HG03095 (cell line): ENCODE results near the gene RNF39.
"Not testable (repeated sequence)": the region's sequence is repeated elsewhere in the genome, so short reads cannot be mapped to it uniquely, and the experiment has no call there.

Source experiments
- ATAC-seq: cut with Tn5 transposase; IDR thresholded peaks from one replicate; pipeline ENCODE4 v1.9.1; 2021; ENCODE audit warnings: moderate library complexity; ENCODE audit not compliant: unreplicated experiment

Gene RNF39

DNA sequence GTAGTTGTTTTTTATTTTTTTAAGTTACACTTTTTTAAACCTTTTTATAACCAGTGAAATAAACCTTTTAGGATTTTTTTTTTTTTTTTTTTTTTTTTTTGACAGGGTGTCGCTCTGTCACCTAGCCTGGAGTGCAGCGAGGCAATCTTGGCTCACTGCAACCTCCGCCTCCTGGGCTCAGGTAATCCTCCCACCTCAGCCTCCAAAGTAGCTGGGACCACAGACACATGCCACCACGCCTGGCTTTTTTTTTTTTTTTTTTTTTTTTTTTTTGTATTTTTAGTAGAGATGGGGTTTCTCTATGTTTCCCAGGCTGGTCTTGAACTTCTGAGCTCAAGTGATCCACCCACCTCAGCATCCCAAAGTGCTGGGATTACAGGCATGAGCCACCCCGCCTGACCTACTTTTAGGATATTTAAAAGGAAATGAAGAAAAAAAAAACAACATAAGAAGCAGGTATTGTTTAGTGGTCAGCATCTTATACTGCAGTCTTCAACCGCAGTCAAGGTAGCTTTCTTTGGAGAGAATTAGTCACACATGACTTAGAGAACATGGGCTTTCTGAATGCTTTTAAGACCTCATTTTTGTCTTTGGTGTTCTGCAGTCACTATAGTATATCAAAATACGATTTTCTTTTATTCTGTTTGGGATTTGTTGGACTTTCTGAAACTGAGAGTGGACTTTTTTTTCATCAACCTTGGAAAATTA, 12.9 kb downstream of the RNF39 start:
- ATAC-seq, result no peak

DNA sequence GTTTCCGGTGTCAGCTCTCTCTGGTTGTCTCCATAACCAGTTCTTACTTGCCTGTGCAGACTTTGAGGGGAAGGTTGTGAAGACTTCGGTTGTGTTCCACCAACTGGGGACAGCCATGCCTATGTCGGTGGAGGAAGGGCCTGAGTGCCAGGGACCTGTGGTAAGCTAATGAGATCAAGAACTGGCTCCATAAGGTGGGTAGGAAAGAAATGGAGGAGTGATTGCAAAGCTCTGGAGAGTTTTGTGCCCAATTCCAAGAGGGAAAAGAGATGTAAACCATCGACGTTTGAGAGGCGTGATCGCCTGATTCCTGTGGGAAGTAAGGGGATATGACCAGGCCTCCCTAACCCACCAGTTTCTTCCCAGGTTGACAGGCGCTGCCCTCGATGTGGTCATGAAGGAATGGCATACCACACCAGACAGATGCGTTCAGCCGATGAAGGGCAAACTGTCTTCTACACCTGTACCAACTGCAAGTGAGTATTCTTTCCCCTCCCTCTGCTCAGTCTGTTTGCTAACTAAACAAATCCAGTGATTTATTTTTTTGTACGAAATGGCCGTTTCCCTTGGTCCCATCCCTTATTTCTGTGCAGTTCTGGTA, 13.6 kb downstream of the RNF39 start:
- peak; percentile 15 for ATAC-seq

DNA sequence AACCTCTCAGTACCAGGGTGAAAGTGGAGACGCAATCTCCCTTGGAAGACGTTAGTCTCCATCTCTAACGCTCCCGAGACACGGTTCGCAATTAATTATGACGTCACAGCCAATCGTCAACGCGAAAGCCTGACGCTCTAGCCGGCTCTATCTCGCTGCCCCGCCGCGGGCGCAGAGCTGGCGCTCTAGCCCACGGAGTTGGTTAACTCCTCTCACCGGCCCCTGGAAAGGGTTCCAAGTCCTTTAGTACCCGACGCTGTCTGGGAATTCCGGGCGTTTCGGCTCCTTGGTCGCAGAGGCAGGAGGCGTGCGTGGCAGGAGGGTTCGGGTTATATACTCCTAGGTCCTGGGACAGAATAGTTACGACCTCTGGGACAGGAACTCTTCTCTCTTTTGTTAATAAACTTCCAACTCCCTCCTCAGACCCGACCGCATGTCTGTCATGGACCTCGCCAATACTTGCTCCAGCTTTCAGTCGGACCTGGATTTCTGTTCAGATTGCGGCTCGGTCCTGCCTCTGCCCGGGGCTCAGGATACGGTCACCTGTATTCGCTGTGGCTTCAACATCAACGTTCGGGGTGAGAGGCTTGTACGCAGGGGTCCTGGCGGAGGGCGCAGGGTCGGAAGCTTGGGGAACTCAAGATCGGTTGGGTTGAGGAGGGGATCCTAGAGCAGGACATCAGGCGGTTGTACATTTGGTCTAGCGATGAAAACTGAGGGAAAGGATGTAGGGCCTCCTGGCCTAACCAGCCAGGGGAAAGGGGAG, 14.3 kb downstream of the RNF39 start, which contains the start of gene POLR1H:
TSS of gene POLR1H (plus strand) at position 174 of the 766 bp plus-strand sequence. CDS start at position 434, 260 bp downstream.
- ATAC-seq, result peak; percentile 68

DNA sequence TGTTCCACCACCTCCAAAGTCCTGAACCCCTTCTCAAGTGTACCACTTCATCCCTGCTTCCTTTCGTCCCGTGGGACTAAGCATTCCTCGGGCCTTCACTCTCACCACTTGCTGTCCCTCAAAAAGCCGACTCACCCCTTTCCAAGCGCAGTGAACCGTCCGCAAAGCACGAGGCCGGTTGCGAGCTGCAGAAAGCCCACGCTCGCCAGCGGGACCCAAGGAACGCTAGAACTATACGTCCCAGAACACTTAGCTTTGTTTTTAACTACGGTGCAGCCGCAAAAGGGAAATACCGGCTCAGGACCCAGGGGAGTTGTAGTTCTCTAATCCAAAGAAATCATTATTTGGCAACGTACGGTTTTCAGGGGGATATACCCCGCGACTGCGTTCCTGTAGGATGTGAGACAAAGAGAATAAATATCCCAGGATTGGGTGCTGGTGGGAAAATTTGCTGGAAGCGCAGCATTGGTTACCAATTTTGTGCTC, 14.9 kb downstream of the RNF39 start:
- ATAC-seq, result peak; percentile 11

DNA sequence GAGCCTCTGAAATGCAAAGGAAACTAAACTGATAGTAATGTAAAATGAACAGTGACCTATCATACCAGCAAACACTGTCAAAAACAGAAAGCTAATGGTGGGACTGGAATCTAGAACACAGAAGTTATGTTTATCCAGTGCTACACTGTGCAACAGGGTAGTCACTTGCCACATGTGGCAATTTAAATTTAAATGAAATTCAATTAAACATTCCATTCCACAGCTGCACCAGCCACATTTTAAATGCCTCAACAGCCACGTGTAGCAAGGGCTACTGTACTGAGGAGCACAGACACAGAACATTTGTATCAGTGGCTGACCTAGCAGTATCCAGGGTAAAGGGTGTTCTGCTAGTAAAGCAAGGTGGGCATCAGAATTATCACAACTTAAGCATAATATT, 20.1 kb downstream of the RNF39 start:
- no peak for ATAC-seq

DNA sequence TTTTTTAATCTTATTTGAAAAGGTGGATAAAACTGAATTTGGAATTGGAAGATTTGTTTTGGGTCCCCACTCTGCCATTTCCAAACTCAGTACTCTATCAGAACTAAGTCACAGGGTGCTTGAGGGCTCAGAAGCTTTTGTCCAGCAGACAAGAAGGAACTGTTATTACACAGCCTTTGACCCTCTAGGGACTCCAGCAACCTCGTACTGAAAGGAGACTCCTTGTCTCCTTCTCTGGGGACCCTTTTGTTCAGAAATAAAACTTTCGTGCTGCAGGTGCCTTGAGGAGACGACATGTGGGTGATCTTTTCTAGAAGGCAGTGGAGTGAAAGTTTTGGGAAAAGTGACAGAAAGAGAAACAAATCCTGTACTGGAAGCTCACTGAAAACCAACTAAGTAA, 21.9 kb downstream of the RNF39 start:
- ATAC-seq, result no peak

DNA sequence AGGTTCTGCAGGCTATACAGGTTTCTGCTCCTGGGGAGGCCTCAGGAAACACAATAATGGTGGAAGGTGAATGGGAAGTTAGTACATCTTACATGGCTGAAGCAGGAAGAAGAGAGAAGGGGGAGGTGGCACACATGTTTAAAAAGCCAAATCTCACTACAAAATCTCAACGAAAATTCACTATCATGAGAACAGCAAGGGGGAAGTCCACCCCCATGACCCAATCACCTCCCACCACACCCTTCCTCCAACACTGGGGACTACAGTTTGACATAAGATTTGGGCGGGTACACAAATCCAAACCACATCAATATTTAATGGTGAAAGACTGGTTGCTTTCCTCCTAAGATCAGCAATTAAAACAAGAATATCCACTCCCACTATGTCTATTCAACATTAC, 28.3 kb downstream of the RNF39 start:
- no peak for ATAC-seq

DNA sequence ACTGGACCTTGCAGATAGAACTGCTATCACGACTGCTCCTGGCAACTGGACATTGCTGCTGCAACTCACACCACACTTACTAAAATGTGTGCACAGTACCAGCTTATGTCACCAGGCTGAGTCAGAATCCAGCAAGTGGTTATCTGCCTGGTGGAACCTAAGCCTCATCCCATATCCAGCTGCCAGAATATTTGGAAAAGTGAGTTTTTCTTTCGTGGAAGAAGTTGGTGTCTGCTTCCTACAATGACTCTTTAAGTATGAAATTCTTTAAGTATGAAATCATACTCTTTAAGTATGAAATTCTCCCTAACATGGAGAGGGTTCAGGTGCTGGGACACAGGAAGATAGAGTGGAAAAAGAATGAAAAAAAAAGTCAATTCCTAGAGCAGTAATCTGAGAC, 30.9 kb downstream of the RNF39 start:
- ATAC-seq, result no peak

DNA sequence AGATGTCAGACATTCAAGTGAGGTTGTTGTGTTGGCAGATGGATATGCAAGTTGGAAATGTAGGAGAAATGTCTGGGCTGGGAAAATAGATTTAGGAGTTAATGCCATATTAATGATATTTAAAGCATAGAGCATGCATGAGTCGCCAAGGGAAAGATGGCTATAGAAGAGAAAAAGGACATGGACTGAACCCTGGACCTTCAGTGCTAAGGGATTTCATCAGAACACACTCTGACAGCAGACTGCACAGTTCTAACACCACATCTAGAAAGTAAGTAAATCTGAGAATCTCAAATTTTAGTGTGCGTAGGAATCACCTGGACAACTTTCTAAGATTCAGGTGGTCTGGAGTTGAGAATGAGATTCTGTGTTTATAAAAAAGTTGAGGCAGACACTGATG, 31.8 kb downstream of the RNF39 start:
- no peak for ATAC-seq

DNA sequence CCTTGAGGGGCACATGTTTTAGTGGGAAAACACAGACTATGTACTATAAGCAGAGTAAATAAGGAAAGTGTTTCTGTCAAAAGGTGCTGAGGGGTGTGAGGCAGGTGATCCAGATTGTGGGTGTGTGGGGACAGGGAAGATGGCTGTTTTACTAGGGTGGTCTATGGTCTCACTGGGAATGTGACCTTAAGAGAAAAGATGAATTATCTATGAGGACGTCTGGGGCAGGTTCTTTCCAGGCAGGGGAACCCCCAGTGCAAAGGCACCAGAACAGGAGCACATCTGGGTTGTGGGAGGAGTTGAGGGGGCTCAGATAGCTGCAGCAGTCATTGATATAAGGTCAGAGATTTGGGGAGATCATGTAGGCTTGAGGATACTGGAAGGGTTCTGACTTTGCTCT, 32.7 kb downstream of the RNF39 start:
- ATAC-seq, result no peak

DNA sequence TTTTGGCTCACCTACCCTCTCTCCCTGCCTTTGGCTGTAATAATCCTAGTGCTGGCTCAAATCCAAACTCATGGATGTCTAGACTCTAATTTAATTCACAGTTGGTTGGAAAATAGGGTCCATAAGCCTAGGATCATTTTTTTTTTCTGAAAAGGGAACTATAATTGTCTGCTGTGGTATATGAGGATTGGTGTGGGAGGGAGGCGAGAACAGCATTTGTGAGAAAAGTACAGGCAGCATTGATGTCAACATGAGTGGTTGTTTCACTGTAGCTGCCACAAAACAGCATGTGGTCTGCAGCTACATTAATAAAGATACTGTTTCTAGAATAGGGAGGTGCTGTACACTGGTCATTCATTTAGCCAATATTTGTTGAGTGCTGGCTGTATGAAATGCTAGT, 33.1 kb downstream of the RNF39 start:
- ATAC-seq, result no peak

DNA sequence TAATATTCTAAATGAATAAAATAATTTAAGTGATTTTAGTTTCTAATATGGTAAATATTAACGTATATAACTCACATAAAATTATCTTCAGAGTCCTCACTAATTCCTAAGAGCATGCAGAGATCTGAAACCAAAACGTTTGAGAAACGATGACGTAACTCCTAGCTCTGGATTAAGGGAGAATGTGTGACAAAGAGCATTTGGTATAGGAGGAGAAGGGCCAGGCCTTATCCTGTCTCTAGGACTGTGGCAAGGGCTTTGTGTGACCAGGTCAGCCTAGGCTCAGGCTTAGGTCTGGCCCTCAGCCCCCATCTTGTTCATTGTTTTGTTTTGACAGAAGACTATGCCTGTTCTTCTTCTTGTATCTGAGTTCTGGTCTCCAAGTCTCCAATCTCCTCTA, 33.7 kb downstream of the RNF39 start:
- ATAC-seq, result no peak

DNA sequence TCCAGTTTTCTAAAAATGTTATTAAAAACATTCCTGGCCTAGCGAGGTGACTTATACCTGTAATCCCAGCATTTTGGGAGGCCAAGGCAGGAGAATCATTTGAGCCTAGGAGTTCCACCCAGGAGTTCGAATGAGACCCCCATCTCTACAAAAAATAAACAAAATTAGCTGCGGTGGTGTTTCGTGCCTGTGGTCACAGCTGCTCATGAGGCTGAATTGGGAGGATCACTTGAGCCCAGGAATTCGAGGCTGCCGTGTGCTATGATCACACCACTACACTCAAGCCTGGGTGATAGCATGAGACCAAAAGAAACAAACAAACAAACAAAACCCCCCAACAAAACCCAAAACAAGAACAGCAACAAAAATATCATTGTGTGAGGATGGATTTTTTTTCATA, 34.3 kb downstream of the RNF39 start:
- no peak for ATAC-seq

DNA sequence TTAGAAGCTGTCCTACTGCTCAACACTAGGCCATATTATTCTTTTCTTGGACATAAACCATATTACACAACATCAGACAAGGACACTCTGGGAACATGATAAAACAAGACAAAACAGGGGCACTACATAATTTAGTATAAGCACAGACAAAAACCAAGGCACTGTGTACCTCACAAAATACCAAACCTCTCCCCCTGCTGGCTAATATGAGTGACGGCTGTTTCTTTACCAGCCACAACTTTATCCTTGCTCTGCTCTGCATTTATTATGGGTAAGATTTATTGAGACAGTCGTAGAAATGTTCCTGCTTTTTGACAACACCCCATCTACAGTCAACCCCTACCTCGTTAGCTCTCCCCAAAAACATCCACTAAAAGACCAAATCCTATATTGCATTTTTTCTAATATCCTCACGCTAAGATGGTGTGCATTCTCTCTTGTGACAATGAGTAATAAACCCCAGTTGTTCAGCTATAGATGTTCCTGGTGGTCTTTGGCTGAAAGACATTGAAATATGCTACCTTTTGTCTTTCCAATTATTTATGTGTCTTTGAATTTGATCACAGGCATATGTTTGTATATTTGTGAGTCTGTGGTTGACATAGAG, 38.3 kb downstream of the RNF39 start:
- ATAC-seq, result no peak

DNA sequence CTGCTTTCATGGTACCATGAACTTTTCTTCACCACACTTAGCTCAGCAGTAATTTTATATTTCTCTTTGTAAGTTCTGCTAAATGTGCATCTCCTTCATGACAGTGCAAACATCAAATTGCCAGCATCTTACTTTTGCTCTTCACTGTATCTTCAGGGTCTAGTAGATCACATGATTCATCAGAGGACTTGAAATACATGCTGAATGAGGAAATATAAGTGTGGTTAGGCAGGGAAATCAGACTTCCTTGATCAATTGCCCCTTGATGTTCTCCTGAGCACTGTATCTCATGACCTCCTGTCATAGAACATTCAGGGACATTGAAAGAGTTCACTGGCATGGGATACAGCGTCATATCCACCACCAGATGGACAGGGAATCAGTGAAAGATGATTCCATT, 39.8 kb downstream of the RNF39 start:
- ATAC-seq, result no peak

DNA sequence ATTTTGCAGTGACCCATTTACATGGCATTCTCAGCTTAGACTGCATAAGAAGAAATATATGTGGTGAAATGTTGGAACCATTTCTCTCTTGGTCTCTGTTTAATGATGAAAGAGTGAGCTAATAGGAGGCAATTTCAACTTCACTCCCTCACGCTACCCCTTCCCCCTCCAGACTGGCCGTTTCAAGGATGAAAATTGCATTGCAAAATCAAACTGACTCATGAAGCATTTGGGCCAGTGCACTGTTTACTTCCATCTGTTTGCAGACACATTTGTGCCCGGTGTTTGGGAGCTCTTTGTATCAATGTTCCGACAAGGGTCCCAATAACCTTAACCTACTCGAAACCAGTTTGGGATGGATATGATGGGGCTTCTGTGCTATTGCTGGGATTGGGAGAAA, 42.1 kb downstream of the RNF39 start:
- ATAC-seq, result not testable (repeated sequence)

DNA sequence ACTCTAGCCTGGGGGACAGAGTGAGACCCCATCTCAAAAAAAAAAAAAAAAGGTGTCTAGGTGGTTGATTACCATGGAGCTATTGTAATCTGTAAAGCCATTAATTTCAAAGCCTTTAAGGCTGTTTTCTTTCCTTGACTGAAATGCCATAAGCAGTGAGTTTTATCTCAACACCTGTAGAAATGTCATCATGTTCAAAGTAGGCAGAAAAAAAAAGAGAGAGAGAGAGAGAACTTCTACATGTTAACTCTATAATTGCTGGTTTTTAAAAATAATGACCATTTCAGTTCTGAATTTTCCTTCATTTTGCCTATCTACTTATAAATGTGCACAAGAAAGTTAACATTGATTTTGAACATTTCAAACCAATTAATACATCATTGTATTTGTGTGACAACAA, 44.2 kb downstream of the RNF39 start:
- no peak for ATAC-seq

DNA sequence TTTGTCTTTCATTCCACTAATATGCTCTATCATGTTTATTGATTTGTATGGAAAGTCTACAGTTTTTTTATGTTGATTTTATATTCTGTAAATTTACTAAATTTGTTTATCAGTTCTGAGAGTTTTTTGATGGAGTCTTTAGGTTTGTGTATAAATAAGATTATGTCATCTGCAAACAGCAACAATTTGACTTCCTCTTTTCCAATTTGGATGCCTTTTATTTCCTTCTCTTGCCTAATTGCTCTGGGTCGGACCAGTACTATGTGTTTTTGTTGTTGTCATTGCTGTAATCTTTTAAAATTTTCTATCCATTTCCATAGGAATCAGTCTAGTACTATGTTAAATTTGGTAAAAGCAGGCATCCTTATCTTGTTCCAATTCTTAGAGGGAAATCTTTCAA, 46.0 kb downstream of the RNF39 start:
- no peak for ATAC-seq

DNA sequence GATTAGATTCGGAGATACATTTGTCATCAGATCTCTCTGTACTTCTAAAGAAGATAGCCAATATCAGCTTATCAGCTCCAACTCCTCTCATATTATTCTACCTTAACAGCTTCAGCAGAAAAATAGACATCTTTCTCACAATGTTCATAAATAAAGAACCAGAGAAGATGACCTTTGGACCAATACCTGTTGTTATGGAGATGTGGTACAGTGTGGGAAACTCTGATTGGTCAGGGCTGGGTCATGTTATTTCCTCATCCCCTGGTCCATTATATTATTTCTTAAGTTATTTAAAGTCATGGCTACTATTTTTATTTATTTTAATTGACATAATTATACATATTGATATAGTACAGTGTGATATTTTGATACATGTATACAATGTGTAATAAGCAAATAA, 50.4 kb downstream of the RNF39 start:
- no peak for ATAC-seq

DNA sequence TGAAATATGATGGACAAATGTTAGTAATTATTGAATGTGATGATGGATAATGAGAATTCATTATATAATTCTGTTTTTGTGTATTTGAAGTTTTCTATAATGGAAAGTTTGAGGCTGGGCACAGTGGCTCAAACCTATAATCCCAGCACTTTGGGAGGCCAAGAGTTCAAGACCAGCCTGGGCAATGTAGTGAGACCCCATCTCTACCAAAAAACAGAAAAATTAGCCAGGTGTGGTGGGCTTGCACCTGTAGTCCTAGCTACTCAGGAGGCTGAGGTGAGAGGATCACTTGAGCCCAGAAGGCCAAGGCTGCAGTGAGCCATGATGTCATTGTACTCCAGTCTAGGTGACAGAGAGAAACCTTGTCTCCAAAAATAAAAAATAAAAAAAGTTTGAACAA, 52.9 kb downstream of the RNF39 start:
- not testable (repeated sequence) for ATAC-seq

DNA sequence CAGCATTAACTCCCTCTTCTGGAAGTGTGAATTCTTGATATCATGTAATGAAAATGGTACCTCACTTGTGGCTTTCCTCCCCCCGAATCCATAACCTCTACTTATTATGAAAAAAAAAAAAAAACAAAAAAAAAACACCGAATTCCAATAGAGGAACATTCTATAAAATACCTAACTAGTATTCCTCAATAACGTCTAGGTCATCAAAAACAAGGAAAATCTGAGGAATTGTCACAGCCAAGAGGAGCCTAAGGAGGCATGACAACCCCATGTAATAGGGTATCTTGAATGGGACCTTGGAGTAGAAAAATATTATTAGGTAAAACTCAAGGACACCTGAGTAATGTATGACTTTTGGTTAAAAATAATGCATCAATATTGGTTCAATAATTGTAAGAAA, 53.4 kb downstream of the RNF39 start:
- no peak for ATAC-seq

DNA sequence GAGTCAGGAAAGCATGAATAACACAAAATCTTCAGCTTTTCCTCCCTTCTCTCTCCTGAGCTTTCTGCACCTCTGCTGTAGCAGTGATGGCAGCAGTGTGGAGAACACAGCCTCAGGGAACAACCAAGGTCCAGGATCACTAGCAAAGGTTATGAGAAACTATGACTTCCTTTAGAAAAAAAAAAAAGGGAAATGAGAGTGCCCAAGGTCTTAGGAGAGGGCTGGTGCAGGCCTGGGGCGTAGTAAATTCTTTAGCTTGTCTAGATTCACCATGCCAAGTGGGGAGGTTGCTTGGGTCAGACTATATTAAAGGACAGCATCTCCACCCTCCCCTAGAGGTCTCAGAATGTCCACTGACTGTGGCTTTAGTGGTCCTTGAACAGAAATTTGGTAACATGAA, 54.9 kb downstream of the RNF39 start:
- ATAC-seq, result no peak
